ENCODE measurements around the gene ADIRF.
"Not testable (repeated sequence)": the region's sequence is repeated elsewhere in the genome, so short reads cannot be mapped to it uniquely, and the experiment has no call there.

Gene ADIRF

GRCh38 chr10:86946213-86947155 is 21.8 kb upstream of the ADIRF start:
- no peak for DNase-seq

- not testable (repeated sequence) for DNase-seq
These were observed 20.5 kb upstream of the ADIRF start for GRCh38 chr10:86947806-86948205.

DNA sequence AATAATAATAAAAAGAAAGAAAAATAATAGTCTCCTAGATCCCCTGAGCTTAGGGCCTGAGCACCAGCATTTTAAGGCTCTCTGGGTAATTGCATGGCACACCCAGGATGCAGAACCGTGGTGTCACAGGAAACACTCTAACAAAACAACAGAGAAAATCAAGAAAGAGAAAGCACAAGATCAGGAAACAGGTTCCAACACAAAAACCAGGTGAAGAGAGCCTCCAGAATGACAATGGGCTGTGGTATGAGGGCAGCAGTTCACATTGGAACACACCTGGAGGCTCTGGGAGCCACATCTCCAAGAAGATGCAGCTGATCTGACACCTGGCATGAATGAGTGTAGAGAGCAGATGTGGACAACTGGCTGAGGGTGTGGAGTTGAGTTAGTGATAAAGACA is 17.9 kb upstream of the ADIRF start:
- DNase-seq: no peak

DNA sequence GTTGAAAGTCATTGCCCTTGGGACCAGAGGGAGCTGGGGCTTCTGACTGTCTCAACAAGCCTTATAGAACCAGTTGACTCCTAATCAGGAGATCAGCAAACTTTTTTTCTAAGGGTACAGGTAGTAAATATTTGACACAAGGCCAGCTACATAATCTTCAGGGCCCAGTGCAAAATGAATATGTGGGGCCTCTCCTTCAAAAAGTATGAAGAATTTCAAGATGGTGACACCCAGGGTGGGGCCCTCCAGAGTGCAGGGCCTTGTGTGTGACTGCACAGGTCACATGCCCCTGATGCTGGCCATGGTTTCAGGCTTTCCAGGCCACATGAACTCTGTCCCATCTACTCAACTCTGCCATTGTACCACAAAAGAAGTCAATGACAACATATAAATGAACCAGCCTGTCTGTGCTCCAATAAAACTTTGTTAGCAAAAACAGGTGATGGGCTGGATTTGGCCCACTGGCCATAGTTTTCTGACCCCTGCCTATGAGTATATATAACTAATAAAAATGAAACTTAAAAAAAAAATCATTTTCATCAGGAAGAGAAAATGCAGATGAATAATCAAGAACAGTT is 17.0 kb upstream of the ADIRF start:
- no peak for DNase-seq

GRCh38 chr10:86952106-86952505 is 16.2 kb upstream of the ADIRF start:
- no peak for DNase-seq

- DNase-seq: not testable (repeated sequence)
These were observed 15.6 kb upstream of the ADIRF start for GRCh38 chr10:86952697-86953096.

GRCh38 chr10:86953747-86954680 is 14.3 kb upstream of the ADIRF start:
- no peak for DNase-seq

DNA sequence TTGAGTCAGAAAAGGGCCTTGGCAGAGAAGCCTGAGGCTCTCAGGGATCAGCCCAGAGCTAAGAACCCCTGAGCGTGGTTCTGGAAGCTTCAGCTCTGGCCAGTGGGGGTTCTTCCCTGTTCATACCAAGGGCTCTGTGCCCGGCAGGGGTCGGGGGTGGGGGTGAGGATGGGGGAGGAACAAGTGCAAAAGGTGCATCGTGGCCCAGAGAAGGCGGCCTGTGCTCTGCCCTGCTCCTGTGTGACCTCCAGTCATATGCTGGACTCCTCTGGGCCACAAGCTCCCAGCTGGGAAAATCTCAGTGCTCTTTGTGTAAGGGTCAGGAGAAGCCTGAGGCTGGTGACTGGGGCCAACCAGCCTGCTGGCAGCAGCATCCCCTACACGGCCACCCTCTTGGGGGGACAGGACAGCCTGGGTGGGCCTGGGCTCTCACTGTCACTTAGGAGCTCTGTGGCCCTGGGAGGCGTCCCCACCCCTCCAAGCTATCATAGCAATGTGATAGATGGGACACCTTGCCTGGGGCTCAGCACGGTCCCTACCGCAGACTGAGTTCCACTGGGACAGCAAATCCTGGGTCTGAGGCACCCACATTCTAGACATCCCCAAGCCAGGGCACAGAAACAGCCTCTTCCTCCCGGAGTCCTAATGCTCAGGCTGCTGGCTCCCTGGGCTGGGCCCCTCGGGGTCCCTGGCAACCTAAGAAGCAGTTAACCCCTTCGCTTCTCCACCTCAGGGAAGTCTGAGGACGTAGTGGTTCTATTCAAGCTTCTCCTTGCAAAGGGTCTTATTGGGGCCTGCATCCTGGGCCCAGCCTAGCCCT is 13.4 kb upstream of the ADIRF start:
- no peak for DNase-seq

DNA sequence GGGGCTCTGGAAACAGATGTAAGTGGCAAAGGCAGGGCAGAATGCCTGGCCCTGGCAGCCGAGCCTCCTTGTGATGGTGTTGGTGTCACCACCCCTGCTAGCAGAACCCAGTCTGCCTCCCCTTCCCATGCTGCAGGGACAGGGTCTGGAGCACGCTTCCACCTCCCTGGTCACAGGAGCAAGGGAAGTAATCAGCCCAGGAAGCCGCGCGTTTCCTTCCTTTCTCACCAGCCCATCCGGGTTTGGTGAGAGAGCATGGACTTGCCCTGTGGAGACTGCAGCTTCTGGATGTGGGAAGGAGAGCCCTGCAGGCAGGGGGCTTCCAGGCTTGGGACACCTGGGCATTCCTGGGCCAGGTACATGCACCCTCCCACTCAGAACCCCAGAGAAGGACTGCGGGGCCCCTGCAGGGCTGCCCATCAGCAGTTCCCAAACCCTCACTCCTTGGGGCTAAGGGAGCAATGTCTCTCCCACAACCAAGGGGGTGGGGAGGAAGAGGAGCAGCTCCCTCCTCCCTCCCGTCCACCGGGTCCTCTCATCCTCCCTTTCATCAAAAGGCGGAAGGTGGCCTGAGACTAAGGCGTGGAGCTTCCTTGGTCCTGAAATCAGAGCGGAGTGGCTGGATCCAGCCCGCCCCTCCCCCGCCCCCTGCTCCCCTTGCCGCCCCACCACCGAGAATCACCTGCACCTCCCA is 12.6 kb upstream of the ADIRF start:
- DNase-seq: no peak

DNA sequence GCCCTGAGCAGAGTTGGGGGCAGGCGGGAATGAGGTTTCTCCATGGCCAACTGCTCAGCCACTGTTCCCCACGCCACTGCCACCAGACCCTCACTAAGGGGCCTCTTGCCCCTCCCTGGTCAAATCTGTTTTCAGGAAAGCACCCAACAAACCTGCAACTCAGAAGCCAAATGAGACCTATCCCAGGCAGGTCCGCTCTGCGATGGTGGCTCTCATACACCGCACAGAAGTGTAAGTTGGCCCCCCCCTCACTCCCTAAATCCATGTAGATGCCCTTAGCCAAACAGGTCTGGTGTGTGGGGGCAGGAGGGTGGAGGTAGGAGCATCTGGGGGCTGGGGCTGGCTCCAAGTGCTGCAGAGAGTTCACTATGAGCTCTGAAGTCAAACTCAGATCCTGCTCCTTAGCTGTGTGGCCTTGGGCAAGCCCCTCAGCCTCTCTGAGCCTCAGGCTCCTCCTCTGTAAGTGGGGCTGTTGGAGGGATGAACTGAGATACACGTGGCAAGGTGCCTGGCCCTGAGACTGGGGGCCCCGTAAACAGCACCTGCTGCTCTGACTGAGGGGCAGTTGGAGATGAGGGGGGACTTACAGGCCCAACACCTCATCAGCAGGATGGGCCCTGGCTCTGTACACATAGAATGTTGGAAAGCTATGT is 12.0 kb upstream of the ADIRF start:
- no peak for DNase-seq

DNA sequence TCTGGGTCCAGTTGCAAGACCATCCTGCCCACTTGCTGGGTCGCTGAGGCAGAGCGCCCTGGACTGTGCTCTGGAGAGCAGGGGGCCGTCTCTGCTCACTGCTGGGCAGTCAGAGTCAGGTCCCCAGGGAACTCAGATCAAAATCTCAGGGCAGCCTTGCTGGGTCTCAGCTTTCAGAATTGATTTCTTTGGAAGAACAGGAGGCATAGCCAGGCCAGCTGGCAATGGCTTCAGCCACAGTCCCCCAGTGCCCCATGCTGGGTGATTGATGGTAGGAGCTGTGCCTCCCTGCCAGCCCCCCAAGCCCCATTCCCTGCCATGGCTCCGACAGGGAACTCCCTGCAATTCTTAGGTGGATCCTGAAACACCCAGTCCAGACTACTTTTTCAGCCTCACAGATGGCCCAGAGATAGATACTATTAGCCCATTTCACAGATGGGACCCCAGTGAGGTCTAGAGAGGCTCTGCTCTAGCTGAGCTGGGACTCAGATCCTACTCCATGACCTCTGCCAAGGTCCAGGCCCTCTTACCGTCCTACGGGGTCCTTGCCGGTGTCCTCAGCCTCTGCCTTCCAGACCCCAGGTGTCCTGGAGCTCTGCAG is 11.3 kb upstream of the ADIRF start:
- no peak for DNase-seq

DNA sequence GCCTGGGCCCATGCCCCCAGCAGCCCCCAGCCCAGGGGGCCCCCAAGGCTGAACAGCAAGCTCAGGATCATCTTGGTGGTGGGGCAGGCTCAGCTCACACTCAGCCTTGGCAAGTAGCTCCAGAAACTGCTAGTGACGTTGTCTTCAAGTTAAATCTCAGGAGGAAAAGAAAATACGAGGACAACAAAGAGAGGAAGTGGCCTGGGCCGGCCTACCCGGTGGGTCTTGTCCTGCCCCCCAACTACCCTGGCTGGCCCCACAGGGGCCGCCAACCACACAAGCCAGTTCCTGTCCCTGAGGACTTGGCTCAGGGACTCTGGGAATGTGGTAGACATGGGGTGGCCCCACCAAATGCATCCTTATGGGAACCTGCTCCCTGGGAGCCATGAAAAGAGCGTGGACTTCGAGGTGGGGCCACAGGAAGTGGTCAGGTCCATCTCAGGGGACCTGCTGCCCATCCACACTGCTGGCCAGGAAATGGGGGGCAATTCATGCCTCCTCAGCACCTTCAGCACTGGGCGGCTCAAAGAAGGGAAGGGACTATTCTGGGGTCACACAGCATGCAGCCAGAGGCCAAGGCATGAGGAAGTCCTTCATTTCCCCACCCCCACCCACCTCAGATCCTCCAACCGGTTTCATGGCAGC is 10.7 kb upstream of the ADIRF start, which contains the start of gene MMRN2:
Gene MMRN2 (minus strand): TSS at position 145 of the 645 bp plus-strand sequence. CDS start 74 bp downstream, at position 71.
- no peak for DNase-seq

DNA sequence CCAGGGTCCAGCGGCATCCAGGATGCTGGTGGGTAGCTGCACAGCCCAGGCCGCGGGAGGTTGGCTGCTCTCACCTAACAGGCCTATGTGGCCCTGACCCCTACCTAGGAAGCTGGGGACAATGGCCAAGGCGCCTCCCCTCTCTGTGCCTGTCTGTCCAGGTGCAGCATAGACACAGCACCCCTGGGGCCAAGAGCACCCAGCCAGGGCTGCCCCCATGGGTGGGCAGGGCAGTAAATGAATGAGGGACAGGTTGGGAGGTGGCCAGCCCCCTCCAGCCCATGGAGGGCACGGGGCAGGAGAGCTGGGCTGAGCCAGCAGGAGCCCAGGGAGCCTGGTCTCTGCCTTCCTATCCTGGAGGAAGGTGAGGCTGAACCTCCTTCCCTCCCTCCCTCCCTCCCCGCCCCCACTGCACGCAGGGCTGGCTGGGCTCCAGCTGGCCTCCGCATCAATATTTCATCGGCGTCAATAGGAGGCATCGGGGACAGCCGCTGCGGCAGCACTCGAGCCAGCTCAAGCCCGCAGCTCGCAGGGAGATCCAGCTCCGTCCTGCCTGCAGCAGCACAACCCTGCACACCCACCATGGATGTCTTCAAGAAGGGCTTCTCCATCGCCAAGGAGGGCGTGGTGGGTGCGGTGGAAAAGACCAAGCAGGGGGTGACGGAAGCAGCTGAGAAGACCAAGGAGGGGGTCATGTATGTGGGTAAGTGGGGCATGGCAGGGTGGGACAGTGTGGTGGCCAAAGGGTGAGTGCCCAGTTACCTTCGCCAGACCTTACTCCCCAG is 10.0 kb upstream of the ADIRF start, which contains the start of gene SNCG:
Gene SNCG (plus strand): TSS at position 484 of the 785 bp plus-strand sequence. CDS start 99 bp downstream, at position 583.
- DNase-seq: no peak

GRCh38 chr10:86958901-86959736 is 9.2 kb upstream of the ADIRF start:
- DNase-seq: no peak

DNA sequence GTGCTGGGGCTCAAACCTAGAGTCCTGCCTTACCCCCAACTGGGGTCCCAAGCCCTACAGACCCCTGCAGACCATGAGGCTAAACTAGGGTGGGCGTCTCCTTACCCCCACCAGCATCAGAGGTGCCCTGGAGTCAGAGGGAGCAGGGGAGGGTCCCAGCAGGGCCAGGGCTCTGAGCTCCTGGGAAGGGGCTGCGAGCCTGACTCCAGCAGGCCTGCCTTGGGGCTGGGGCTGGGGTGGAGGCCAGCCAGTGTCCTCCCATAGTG is 8.6 kb upstream of the ADIRF start:
- no peak for DNase-seq

DNA sequence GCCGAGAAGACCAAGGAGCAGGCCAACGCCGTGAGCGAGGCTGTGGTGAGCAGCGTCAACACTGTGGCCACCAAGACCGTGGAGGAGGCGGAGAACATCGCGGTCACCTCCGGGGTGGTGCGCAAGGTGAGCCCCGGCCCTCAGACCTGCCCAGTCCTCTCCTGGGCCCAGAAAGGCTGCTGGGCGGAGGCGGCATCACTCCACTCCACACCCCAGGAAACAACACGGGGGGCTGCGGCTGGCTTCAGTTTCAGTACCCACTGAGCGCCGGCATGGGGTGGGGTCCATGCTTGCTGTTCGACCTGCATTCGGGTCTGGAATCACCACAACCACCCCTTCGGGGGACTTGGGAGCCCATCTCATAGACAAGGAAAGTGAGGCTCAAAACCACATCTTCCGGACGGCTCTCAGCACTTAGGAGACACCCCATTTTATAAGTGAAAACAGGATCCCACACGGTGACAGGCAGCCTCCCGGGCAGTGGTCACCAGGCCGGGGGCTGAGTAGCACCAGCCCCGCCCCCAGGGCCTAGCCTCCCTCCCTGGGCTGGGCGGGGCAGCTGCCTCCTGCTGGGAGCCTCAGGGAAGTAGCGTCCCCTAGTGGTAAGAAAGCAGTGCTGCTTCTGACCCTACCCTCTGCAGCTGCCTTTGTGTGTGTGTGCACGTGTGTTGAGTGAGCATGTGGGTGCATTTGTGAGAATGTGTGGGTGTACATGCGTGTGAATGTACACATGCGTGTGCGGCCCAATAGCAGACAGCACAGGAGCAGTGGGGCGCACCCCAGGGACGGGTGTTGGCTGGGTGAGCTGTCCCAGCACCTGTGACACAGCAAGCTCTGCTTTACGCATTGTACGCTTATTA is 8.0 kb upstream of the ADIRF start:
- peak; percentile 64 for DNase-seq

- no peak for DNase-seq
These were observed 7.3 kb upstream of the ADIRF start for GRCh38 chr10:86960863-86961434.

Measured in suppressor macrophage treated with lipopolysaccharide for 4 hours (primary cell).